PC-9 (cell line): ENCODE measurements around the gene COLQ. TPM values are rescaled to one million over a fixed set of nuclear protein-coding genes. Genes with fewer than 3 reads are reported as not detected.

ENCODE experiments used
- BruUV-seq: library from RNA; stranded (reverse); fragments of 400-500 nt; replicated peaks from 2 replicates; lab custom pipeline; 2021; lab: Mats Ljungman, UMichigan
- CTCF ChIA-PET: fragments of 300-600 bp; sonication (Branson Sonifier 250); formaldehyde crosslinking; loops from one replicate; lab custom pipeline; 2022; ENCODE audit warnings: antibody characterized with exemption; lab: Charles Lee
- POLR2A ChIA-PET: fragments of 300-600 bp; sonication (Branson Sonifier 250); formaldehyde crosslinking; loops from one replicate; lab custom pipeline; 2022; ENCODE audit warnings: antibody characterized with exemption; ENCODE audit not compliant: unreplicated experiment; lab: Charles Lee
- DNase-seq, 2 experiments: peaks; one replicate each; pipeline versions ENCODE4 v3.0.0 to v3.0.0-alpha.2; 2015 to 2022; ENCODE audit warnings: mixed read lengths in 1 of 2
- H2AFZ ChIP-seq: fragments of 200-600 bp; sonication (generic); 2 replicates; pipeline ENCODE4 v1.8.1; 2017; ENCODE audit warnings: antibody characterized with exemption
- H3F3A ChIP-seq: fragments of 200-600 bp; sonication (generic); 2 replicates; pipeline ENCODE4 v1.8.1; 2017; ENCODE audit warnings: antibody characterized with exemption, mild to moderate bottlenecking, low read depth; ENCODE audit not compliant: insufficient read depth
- H3K27ac ChIP-seq: fragments of 200-600 bp; sonication (generic); 2 replicates; pipeline ENCODE4 v1.6.1; 2016; ENCODE audit warnings: mixed run types
- H3K27me3 ChIP-seq: fragments of 200-600 bp; sonication (generic); 2 replicates; pipeline ENCODE4 v1.6.1; 2016; ENCODE audit warnings: low read depth, mixed run types; ENCODE audit not compliant: insufficient read depth
- H3K36me3 ChIP-seq: fragments of 200-600 bp; sonication (generic); 2 replicates; pipeline ENCODE4 v1.6.1; 2016; ENCODE audit warnings: low read depth, mixed run types
- H3K4me1 ChIP-seq: fragments of 200-600 bp; sonication (generic); replicated peaks from 2 replicates; pipeline ENCODE4 v1.6.1; 2016; ENCODE audit warnings: mixed run types; ENCODE audit not compliant: insufficient read depth
- H3K4me2 ChIP-seq: fragments of 200-600 bp; sonication (generic); 2 replicates; pipeline ENCODE4 v1.6.1; 2017; ENCODE audit warnings: mixed run types
- H3K4me3 ChIP-seq: fragments of 200-600 bp; sonication (generic); 2 replicates; pipeline ENCODE4 v1.6.1; 2016; ENCODE audit warnings: mixed run types
- H3K79me2 ChIP-seq: fragments of 200-600 bp; sonication (generic); 2 replicates; pipeline ENCODE4 v1.6.1; 2017; ENCODE audit warnings: low read depth, mixed run types
- H3K9me2 ChIP-seq: fragments of 200-600 bp; sonication (generic); 2 replicates; pipeline ENCODE4 v1.8.1; 2017; ENCODE audit warnings: mild to moderate bottlenecking; ENCODE audit not compliant: insufficient read depth
- H3K9me3 ChIP-seq: fragments of 200-600 bp; sonication (generic); 2 replicates; pipeline ENCODE4 v1.8.1; 2016; ENCODE audit warnings: low read depth; ENCODE audit not compliant: insufficient read depth
- H4K20me1 ChIP-seq: fragments of 200-600 bp; sonication (generic); 2 replicates; pipeline ENCODE4 v1.8.1; 2017; ENCODE audit not compliant: insufficient read depth
- CTCF ChIP-seq: fragments of 200-600 bp; sonication (generic); conservative IDR thresholded peaks from 2 replicates; pipeline ENCODE4 v1.6.1; 2017; ENCODE audit warnings: mixed run types, antibody characterized with exemption, mild to moderate bottlenecking, moderate library complexity
- EZH2 ChIP-seq: fragments of 200-600 bp; sonication (generic); IDR thresholded peaks from 2 replicates; pipeline ENCODE4 v1.8.0; 2017; ENCODE audit warnings: antibody characterized with exemption, low read depth
- intact Hi-C: fragments of 100-400 bp; cut with micrococcal nuclease; formaldehyde crosslinking; loops from one replicate; pipeline ENCODE4 v1.10.0; 2022; ENCODE audit not compliant: unreplicated experiment
- total RNA-seq: library from RNA; stranded (reverse); gene quantifications from 2 replicates; pipeline ENCODE4 v1.2.3, GENCODE V29; 2021

Gene COLQ
- total RNA-seq, 1 experiment from 2014 or later = 0.79 TPM

- no peak overlapping the region for H3K4me3 ChIP-seq
- no peaks in the 10 kb centered on the region for H3K27me3 ChIP-seq
- H3K4me2 ChIP-seq = no peak overlapping the region
- CTCF ChIA-PET = interaction anchor here (0.6 kb wide), 1 partner anchor 248 kb away, joined by 4 read pairs; no protein-coding TSS in a partner anchor
- H3K36me3 ChIP-seq = 0 out of 2 replicates have a peak, but pooled peaks cover 3% of the 10 kb centered on the region
- H3F3A ChIP-seq = 0 out of 2 replicates have a peak, but pooled peaks cover 7% of the 10 kb centered on the region
- no peak overlapping the region for H2AFZ ChIP-seq
- POLR2A ChIA-PET = no interaction called here
- TF ChIP-seq CTCF (no peak), EZH2 (no peak)
- 0 out of 2 replicates have a peak, but pooled peaks cover 3% of the 10 kb centered on the region for H3K4me1 ChIP-seq
- no peak overlapping the region for H3K27ac ChIP-seq
- no peaks in the 10 kb centered on the region for H3K79me2 ChIP-seq
- BruUV-seq = no TSS peak
- DNase-seq = no peak
- H4K20me1 ChIP-seq = no peaks in the 10 kb centered on the region
- H3K9me2 ChIP-seq = no peaks in the 10 kb centered on the region
- intact Hi-C loops = loop anchor here (5.0 kb wide), 3 partner anchors 291 to 451 kb away; no protein-coding TSS in a partner anchor
- H3K9me3 ChIP-seq = no peaks in the 10 kb centered on the region
These were observed 37.1 kb upstream of the COLQ start for GRCh38 chr3:15558581-15558980.

- Histone ChIP-seq H4K20me1 (no peaks in the 10 kb centered on the region), H3K9me2 (no peaks in the 10 kb centered on the region), H3K27ac (no peak overlapping the region), H3K79me2 (no peaks in the 10 kb centered on the region), H3K9me3 (no peaks in the 10 kb centered on the region), H3K4me2 (peak overlapping the region; percentile 34), H3K4me3 (no peak overlapping the region), H3F3A (0 out of 2 replicates have a peak, but pooled peaks cover 7% of the 10 kb centered on the region), H3K4me1 (0 out of 2 replicates have a peak, but pooled peaks cover 3% of the 10 kb centered on the region), H2AFZ (no peak overlapping the region), H3K36me3 (0 out of 2 replicates have a peak, but pooled peaks cover 3% of the 10 kb centered on the region), H3K27me3 (no peaks in the 10 kb centered on the region)
- peak; percentile 70 to 77 for DNase-seq
- TF ChIP-seq EZH2 (no peak), CTCF (peak; percentile 85)
- ChIA-PET CTCF (no interaction called here), POLR2A (no interaction called here)
- intact Hi-C loops = loop anchor here (1.0 to 5.0 kb wide), 4 partner anchors 290 to 450 kb away; no protein-coding TSS in a partner anchor
- BruUV-seq = no TSS peak
These were observed 36.0 kb upstream of the COLQ start for GRCh38 chr3:15557511-15557946.

GRCh38 chr3:15556512-15556911 is 35.0 kb upstream of the COLQ start:
- intact Hi-C loops = loop anchor here (5.0 kb wide), 3 partner anchors 289 to 449 kb away; no protein-coding TSS in a partner anchor
- POLR2A ChIA-PET = no interaction called here
- BruUV-seq = no TSS peak

More at GRCh38 chr3:15556512-15556911, 35.0 kb upstream of the COLQ start:
- Histone ChIP-seq H2AFZ (no peak overlapping the region), H3K79me2 (no peaks in the 10 kb centered on the region), H3K9me2 (no peaks in the 10 kb centered on the region), H3K36me3 (0 out of 2 replicates have a peak, but pooled peaks cover 3% of the 10 kb centered on the region), H3K4me1 (0 out of 2 replicates have a peak, but pooled peaks cover 3% of the 10 kb centered on the region), H3K4me2 (no peak overlapping the region), H3F3A (0 out of 2 replicates have a peak, but pooled peaks cover 7% of the 10 kb centered on the region), H4K20me1 (no peaks in the 10 kb centered on the region), H3K27me3 (no peaks in the 10 kb centered on the region), H3K27ac (no peak overlapping the region), H3K9me3 (no peaks in the 10 kb centered on the region), H3K4me3 (no peak overlapping the region)
- no peak for DNase-seq
- TF ChIP-seq CTCF (no peak), EZH2 (no peak)
- CTCF ChIA-PET = interaction anchor here (0.7 kb wide), 1 partner anchor 350 kb away, joined by 4 read pairs; no protein-coding TSS in a partner anchor
